GM12878 (cell line): ENCODE measurements around the gene FBXL17. TPM values are rescaled to one million over a fixed set of nuclear protein-coding genes. Genes with fewer than 3 reads are reported as not detected.

Source experiments
- ATAC-seq: fragments of 200-7000 bp; cut with Tn5 transposase; 3 replicates; pipeline ENCODE4 v1.9.1; 2020; ENCODE audit warnings: mild to moderate bottlenecking, moderate library complexity
- BruUV-seq: library from RNA; stranded (reverse); fragments of 400-500 nt; replicated peaks from 2 replicates; lab custom pipeline; 2021; lab: Mats Ljungman, UMichigan
- CTCF ChIA-PET: fragments of 300-600 bp; sonication (Branson Sonifier 250); formaldehyde crosslinking; extraction: SDS; loops from one replicate; lab custom pipeline; 2021; ENCODE audit warnings: inconsistent platforms; lab: Yijun Ruan, JAX
- POLR2A ChIA-PET: fragments of 350-600 bp; formaldehyde crosslinking; extraction: SDS; loops from one replicate; lab custom pipeline; 2021; ENCODE audit warnings: inconsistent platforms; lab: Charles Lee
- RAD21 ChIA-PET: fragments of 300-600 bp; sonication (Branson Sonifier 250); formaldehyde crosslinking; loops from one replicate; lab custom pipeline; 2023; ENCODE audit warnings: antibody characterized with exemption; ENCODE audit not compliant: unreplicated experiment; lab: Charles Lee
- SMC1A ChIA-PET: fragments of 300-600 bp; sonication (Branson Sonifier 250); formaldehyde crosslinking; loops from one replicate; lab custom pipeline; 2023; ENCODE audit not compliant: unreplicated experiment, uncharacterized antibody; lab: Charles Lee
- DNase-seq: peaks from one replicate; pipeline ENCODE4 v3.0.0-alpha.2; 2011; ENCODE audit warnings: low read depth, low spot score
- FAIRE-seq: peaks from 3 replicates; lab custom pipeline; 2011; peaks lifted over from hg19 to GRCh38; lab: Jason Lieb, UNC
- H2AFZ ChIP-seq: 2 replicates; pipeline ENCODE4 v1.6.0; 2011; ENCODE audit warnings: low read depth, low read length, control low read depth; ENCODE audit not compliant: control insufficient read depth
- H3K27ac ChIP-seq: 2 replicates; pipeline ENCODE4 v1.5.1; 2011; ENCODE audit warnings: control low read depth; ENCODE audit not compliant: control insufficient read depth, insufficient read depth
- H3K27me3 ChIP-seq, 2 experiments: replicated peaks in 1 of 2; 2 replicates each; pipeline versions ENCODE4 v1.6.0 to v1.6.1; 2011; ENCODE audit warnings: low read length in 1 of 2; ENCODE audit not compliant: control insufficient read depth in 2 of 2, insufficient read depth in 2 of 2
- H3K36me3 ChIP-seq, 2 experiments: 2 replicates each; pipeline ENCODE4 v1.5.1; 2011; ENCODE audit warnings: low read length in 1 of 2; ENCODE audit not compliant: control insufficient read depth in 2 of 2, insufficient read depth in 2 of 2
- H3K4me1 ChIP-seq: 2 replicates; pipeline ENCODE4 v1.6.1; 2011; ENCODE audit warnings: mild to moderate bottlenecking, low read length, moderate library complexity, mixed read lengths; ENCODE audit not compliant: control insufficient read depth, insufficient read depth
- H3K4me2 ChIP-seq: 2 replicates; pipeline ENCODE4 v1.6.0; 2011; ENCODE audit warnings: control low read depth; ENCODE audit not compliant: control insufficient read depth, insufficient read depth
- H3K4me3 ChIP-seq: fragments of 200-600 bp; sonication (generic); 2 replicates; pipeline ENCODE4 v1.5.1; 2016
- H3K79me2 ChIP-seq: 2 replicates; pipeline ENCODE4 v1.6.0; 2011; ENCODE audit warnings: low read length; ENCODE audit not compliant: control insufficient read depth, insufficient read depth
- H3K9ac ChIP-seq: 2 replicates; pipeline ENCODE4 v1.8.0; 2011; ENCODE audit warnings: low read length, control low read depth, mixed read lengths; ENCODE audit not compliant: control insufficient read depth, insufficient read depth
- H3K9me3 ChIP-seq: replicated peaks from 3 replicates; pipeline ENCODE4 v1.5.1; 2011; ENCODE audit warnings: mild to moderate bottlenecking, low read length; ENCODE audit not compliant: control insufficient read depth, insufficient read depth
- H4K20me1 ChIP-seq: 2 replicates; pipeline ENCODE4 v1.6.0; 2011; ENCODE audit not compliant: control insufficient read depth, insufficient read depth
- CHD2 ChIP-seq: IDR thresholded peaks from 2 replicates; pipeline ENCODE4 v1.6.1; 2011; ENCODE audit warnings: low read depth, low read length, improper control_type of control experiment, borderline replicate concordance
- POLR2A ChIP-seq: IDR thresholded peaks from 2 replicates; pipeline ENCODE4 v1.6.1; 2011; ENCODE audit warnings: low read depth, mild to moderate bottlenecking, low read length
- WRNIP1 ChIP-seq: IDR thresholded peaks from 2 replicates; pipeline ENCODE4 v1.6.1; 2011; ENCODE audit warnings: low read depth, low read length, improper control_type of control experiment, borderline replicate concordance
- WGBS: methylation state at CpG from one replicate; pipeline ENCODE4 v1.1.6; 2016; ENCODE audit warnings: low lambda C conversion rate; ENCODE audit not compliant: insufficient replicate concordance, insufficient coverage; ENCODE audit errors: missing lambda C conversion rate; 5-methylcytosine and 5-hydroxymethylcytosine counted together
- in situ Hi-C: fragments of 300-500 bp; cut with MboI; formaldehyde crosslinking; loops from 9 replicates; pipeline ENCODE4 v1.14.3; 2018; ENCODE audit warnings: mixed read lengths
- intact Hi-C: fragments of 100-400 bp; cut with micrococcal nuclease; formaldehyde crosslinking; loops from one replicate; pipeline ENCODE4 v1.14.2; 2022; ENCODE audit not compliant: unreplicated experiment
- polyA plus RNA-seq, 11 experiments: library from polyadenylated mRNA; depleted of rRNA in 4 of 11; unstranded in 6 of 11; stranded (reverse) in 5 of 11; fragments of >200 nt; fragmentation: Nextera tagmentation in 4 of 11; fragmentation: Illumina TruSeq in 1 of 11; extraction: Ambion mirVana in 4 of 11; extraction: Trizol in 1 of 11; gene quantifications; 1 replicate in 1 of 11; 2 replicates in 10 of 11; pipeline versions ENCODE4 v1.2.1 to v1.2.3, GENCODE V29; 2011 to 2016; ENCODE audit warnings: inconsistent platforms in 2 of 11, missing spikeins in 2 of 11, low read depth in 1 of 11
- total RNA-seq, 4 experiments: library from RNA; depleted of rRNA in 3 of 4; stranded (reverse); fragments of >200 nt in 3 of 4; fragmentation: Illumina TruSeq in 1 of 4; extraction: Trizol in 1 of 4; gene quantifications; 2 replicates each; pipeline versions ENCODE4 v1.2.1 to v1.2.3, GENCODE V29; 2013 to 2021
- TF ChIP-seq, protein P1 (sequence below): fragments of 450-650 bp; IDR thresholded peaks from 2 replicates; pipeline ENCODE4 v1.6.1; 2018; ENCODE audit warnings: borderline replicate concordance, mild to moderate bottlenecking; ENCODE audit not compliant: partially characterized antibody

Gene FBXL17
- total and polyA plus RNA-seq, 10 of the 15 experiments (the other 5 are each of a cell fraction or from before 2014, with no cell fraction given): 0.88 to 9.0 (median 4.4) TPM

DNA sequence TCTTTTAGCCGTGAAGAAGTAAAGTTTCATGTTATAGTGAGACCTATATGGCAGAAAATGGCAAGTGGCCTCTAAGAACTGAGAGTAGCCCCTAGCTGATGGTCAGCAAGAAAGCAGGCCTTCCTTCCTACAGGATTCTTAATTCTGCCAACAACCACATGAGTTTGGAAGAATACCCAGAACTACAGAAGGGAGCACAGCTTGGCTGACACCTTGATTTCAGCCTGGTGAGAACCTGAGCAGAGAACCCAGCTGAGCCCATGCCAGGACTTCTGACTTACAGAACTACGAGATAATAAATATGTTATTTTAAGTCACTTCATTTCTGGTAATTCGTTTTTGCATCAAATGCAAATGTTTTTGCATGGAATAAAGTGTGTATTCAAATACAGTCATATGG lies 5.9 kb upstream of the FBXL17 start:
- DNase-seq (no peak), FAIRE-seq (no peak), ATAC-seq (no peak)
- 56% methylated on average over 3 of the region's 3 CpGs for WGBS
- no peak overlapping the region for H2AFZ ChIP-seq
- intact Hi-C loops: loop anchor here (10.0 kb wide), 1 partner anchor 1307 kb away; no protein-coding TSS in a partner anchor
- POLR2A ChIA-PET: no interaction called here
- TF ChIP-seq WRNIP1: no peak
- TF ChIP-seq POLR2A: no peak
- TF ChIP-seq, protein P1, sequence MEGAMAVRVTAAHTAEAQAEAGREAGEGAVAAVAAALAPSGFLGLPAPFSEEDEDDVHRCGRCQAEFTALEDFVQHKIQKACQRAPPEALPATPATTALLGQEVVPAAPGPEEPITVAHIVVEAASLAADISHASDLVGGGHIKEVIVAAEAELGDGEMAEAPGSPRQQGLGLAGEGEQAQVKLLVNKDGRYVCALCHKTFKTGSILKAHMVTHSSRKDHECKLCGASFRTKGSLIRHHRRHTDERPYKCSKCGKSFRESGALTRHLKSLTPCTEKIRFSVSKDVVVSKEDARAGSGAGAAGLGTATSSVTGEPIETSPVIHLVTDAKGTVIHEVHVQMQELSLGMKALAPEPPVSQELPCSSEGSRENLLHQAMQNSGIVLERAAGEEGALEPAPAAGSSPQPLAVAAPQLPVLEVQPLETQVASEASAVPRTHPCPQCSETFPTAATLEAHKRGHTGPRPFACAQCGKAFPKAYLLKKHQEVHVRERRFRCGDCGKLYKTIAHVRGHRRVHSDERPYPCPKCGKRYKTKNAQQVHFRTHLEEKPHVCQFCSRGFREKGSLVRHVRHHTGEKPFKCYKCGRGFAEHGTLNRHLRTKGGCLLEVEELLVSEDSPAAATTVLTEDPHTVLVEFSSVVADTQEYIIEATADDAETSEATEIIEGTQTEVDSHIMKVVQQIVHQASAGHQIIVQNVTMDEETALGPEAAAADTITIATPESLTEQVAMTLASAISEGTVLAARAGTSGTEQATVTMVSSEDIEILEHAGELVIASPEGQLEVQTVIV: no peak
- TF ChIP-seq CHD2: no peak
- in situ Hi-C loops: no loop called here
- BruUV-seq: no TSS peak
- H3K4me1 ChIP-seq: 0 out of 2 replicates have a peak, but pooled peaks cover 2% of the 10 kb centered on the region
- no peaks in the 10 kb centered on the region for H3K36me3 ChIP-seq
- no peaks in the 10 kb centered on the region for H4K20me1 ChIP-seq
- H3K79me2 ChIP-seq: peaks cover 1% of the 10 kb centered on the region; the same call in 1 of the 2 replicates
- H3K9me3 ChIP-seq: no peaks in the 10 kb centered on the region
- SMC1A ChIA-PET: no interaction called here
- CTCF ChIA-PET: interaction anchor here (1.2 to 1.3 kb wide), 2 partner anchors 10 to 32 kb away, joined by 3 read pairs; no protein-coding TSS in a partner anchor
- RAD21 ChIA-PET: no interaction called here
- H3K27ac ChIP-seq: no peak overlapping the region
- H3K9ac ChIP-seq: no peak overlapping the region
- H3K4me3 ChIP-seq: no peak overlapping the region
- no peaks in the 10 kb centered on the region for H3K27me3 ChIP-seq
- no peak overlapping the region for H3K4me2 ChIP-seq
